Hematopoietic multipotent progenitor cell treated with erythropoietin and hydrocortisone succinate and interleukin-3 and kit ligand, for 8 days (in vitro differentiated cells): ENCODE results near the gene GABBR2.

ENCODE experiments used
- DNase-seq: peaks from one replicate; pipeline ENCODE4 v3.0.0-alpha.2; 2015

The GABBR2 gene

DNA sequence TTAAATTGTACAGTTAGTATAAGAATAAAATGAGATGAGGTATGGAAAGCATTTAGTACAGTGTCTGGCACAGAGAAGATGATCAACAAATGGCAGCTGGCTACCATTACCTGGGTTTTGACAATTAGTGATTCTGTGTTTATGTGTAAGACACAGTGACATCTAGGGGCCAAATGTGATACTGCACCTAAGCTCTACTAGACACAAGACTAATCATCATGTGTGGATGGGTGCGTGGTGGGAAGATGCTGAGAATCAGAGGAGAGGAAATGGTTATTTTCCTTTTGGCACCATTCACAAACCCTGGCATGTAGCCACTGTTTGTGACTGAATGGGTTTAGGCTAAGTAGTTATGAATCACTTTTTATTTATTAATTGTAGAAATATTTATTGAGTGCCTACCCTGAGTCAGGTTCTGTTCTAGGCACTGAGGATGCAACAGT lies 343.5 kb downstream of the GABBR2 start:
- peak; percentile 64 for DNase-seq

GRCh38 chr9:98364086-98364485 lies 344.6 kb downstream of the GABBR2 start:
- no peak for DNase-seq

- no peak for DNase-seq
These were observed 345.1 kb downstream of the GABBR2 start for GRCh38 chr9:98363644-98364043.

- DNase-seq, result no peak
These were observed 346.0 kb downstream of the GABBR2 start for GRCh38 chr9:98362624-98363252.

DNA sequence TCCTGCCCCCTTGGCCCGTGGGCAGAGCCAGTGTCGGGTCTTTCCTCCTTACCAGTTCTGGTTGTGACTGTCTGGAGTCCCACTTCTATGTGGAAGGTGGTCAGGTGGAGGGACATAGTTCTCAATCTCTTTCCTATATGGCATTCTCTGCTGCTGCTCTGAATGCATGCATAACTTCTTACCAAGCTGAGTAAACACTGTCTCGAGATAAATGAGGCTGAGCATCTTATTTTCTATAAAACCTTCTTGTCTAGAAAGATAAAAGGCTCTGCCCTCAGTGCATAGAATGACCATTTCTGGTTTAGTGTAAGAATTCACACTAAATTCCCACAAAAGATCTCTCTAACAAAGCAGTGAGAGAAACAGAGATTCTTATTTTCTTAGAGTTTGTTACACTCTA lies 347.1 kb downstream of the GABBR2 start:
- DNase-seq, result no peak

- no peak for DNase-seq
These were observed 348.5 kb downstream of the GABBR2 start for GRCh38 chr9:98360176-98360708.

DNA sequence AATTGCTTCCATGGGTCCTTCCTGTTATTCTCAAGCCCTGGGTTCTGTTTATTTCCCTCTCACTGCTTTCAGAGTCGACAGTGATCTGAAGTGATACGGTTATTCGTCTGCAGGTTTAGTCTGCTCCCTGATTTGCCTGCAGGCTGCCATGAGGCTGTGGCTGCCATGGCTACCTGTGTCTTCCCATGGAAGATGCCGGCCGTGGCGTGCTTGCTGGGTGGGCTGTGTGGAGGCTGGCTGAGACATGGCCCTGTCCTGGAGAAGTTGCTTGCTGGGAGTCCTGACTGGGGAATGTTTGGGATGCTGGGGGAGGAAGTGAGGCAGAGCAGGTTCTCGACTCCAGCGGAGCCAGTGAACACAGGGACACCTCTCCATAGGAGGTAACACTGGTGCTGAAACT lies 349.2 kb downstream of the GABBR2 start:
- DNase-seq, result no peak

- DNase-seq, result no peak
These were observed 350.7 kb downstream of the GABBR2 start for GRCh38 chr9:98357921-98358535.

- DNase-seq, result no peak
These were observed 351.6 kb downstream of the GABBR2 start for GRCh38 chr9:98356953-98357690.

GRCh38 chr9:98356326-98356725 lies 352.4 kb downstream of the GABBR2 start:
- no peak for DNase-seq

- no peak for DNase-seq
These were observed 357.4 kb downstream of the GABBR2 start for GRCh38 chr9:98351370-98351769.

DNA sequence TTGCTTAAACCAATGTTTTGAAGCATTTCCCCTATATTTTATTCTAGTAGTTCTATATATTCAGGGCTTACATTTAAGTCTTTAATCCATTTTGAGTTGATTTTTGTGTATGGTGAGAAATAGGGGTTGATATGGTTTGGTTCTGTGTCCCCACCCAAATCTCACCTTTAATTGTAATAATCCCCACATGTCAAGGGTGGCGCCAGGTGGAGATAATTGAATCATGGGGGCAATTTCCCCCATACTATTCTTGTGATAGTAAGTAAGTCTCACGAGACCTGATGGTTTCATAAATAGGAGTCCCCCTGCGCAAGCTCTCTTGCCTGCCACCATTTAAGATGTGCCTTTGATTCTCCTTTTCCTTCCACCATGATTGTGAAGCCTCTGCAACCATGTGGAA lies 361.1 kb downstream of the GABBR2 start:
- no peak for DNase-seq

GRCh38 chr9:98345011-98345410 lies 363.7 kb downstream of the GABBR2 start:
- DNase-seq, result no peak

DNA sequence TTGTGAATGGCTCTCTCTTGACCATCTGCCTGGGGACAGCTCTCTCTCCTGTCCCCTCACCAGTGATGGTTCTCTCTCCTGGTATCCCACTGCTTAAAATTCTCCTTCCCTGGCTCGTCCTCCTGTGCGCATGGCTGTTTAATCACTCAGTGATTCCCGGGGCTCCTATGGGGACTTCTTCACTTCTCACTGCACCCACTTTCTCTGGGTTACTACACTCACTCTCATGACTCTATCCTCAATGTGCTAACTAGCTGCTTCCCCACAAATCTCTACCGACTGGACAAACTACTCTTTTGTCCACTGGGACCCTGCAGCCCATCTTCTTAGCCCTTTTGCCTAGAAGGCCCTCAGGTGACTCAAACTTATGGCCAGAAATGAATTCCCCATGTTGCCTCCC lies 364.2 kb downstream of the GABBR2 start:
- DNase-seq, result no peak

DNA sequence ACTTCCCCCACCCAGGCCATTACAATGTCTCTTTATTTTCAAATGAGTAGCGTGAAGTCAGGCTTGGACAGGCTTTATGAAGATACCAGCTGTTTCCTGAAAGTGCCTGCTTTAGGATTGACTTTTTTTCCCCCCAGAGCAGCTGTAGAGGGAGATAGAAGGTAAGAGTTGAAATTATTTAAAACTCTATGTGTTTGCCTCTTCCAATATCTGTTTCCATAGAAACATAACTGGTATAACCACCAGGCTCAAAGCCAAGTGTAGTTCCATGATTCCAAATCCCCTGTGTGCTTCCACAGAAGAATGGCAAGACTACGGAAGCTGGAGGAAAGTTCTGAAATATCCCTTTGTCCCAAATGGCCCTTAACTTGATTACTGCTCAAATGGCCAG lies 365.9 kb downstream of the GABBR2 start:
- no peak for DNase-seq

- DNase-seq, result no peak
These were observed 366.5 kb downstream of the GABBR2 start for GRCh38 chr9:98342098-98342819.

DNA sequence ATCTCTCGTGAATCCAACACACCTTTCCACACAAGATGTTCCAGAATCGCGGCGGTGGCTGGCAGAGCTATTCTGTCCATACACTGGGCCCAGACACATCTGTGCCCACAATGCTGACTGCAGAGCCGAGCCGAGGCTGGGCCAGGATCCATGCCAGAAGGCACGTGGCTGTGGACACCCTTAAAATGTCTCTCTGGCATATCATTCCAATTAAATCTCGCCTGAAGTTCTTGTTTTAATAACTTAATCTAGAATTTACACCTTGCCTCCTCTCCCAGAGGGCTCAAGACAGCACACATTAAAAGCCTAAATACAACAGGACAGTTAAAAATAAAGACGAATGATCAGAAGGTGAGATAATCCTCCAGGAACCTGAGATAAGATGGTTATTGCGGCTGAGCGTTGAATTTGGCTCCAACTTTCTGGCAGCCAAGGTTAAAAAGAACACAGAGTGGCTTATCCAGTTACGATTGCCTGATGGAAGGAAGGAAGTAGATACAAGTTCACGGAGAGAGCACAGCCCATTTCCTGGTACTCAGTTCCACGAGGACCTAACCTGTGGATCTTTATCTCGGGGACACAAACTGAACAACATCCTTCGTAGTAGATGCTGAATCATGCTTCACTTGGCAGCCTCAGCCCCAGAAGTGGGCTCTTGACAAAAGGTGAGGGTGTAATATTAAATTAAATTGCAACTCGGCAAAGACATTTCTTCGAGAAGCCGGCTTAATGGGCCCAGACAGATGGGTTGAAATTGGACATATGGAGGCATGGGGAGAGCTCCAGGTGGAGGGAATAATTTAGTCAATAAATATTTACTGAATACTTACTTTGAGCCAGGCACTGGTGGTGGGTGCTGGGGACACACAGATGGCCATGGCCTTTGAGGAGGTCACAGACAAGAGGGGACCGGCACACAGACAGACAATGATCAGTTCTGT lies 367.3 kb downstream of the GABBR2 start:
- peak; percentile 52 for DNase-seq

DNA sequence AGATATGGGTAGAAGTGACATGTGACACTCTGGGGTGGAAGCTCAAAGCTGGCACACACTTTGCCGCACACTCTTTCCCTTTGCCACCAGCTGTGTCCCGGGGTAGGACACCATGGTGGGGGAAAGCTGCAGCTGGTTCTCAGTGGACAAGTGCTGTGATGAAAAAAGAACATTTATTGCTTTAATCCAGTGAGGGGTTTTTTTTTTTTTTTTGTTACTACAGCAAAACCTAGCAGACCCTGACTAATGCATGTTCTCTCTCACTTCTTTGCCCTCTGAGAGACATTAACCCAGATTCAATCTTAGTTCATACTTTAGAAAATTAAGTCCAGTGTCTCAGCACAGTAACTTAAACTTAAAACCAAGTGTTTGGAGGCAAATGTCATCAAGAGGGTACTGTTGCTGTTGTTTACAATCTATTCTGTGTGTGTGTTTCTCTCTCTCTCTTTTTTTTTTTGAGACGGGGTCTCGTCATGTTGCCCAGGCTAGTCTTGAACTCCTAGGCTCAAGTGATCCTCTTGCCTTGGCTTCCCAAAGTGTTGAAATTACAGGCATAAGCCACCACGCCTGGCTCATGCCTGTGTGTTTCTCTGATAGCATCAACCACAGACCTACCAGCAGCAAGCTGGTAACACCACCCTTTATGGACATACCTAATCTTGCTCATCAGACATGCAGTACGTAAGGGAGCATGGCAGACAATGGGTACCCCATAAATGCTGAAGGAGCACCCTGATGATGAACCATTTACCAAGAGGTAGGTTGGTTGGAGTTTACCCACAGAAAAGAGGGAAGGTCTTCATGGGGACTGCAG lies 368.5 kb downstream of the GABBR2 start:
- peak; percentile 51 for DNase-seq

GRCh38 chr9:98335661-98336060 lies 373.1 kb downstream of the GABBR2 start:
- DNase-seq, result no peak

GRCh38 chr9:98334796-98335195 lies 373.9 kb downstream of the GABBR2 start:
- no peak for DNase-seq
